Right ventricle myocardium superior (tissue), 1 donor: ENCODE results near the gene WDR49. TPM values are rescaled to one million over a fixed set of nuclear protein-coding genes. Genes with fewer than 3 reads are reported as not detected.

ENCODE experiments used
- ATAC-seq: fragments of 200-7000 bp; cut with Tn5 transposase; one replicate; pipeline ENCODE4 v1.9.1; 2020; ENCODE audit warnings: mild to moderate bottlenecking; ENCODE audit not compliant: poor library complexity
- DNase-seq: peaks from one replicate; pipeline ENCODE4 v3.0.0-alpha.2; 2020
- intact Hi-C: fragments of 100-400 bp; cut with DNase I; formaldehyde crosslinking; loops from one replicate; pipeline ENCODE4 v1.11.2; 2022
- total RNA-seq: library from RNA; stranded (reverse); fragmentation: NEBNext Ultra II Directional; extraction: Animal tissue kit (Norgen Biotek cat#: 25700); gene quantifications from one replicate; pipeline ENCODE4 v1.2.1, GENCODE V29; 2021
- donor health status: DM: no; HTN: yes; CAD: no; lungs with severe emphysema.

The WDR49 gene
- total RNA-seq, 1 donor from 2014 or later = 2.6 TPM

- DNase-seq (no peak), ATAC-seq (no peak)
- intact Hi-C loops = no loop called here
These were observed 145.8 kb downstream of the WDR49 start for GRCh38 chr3:167507954-167508353.

- no peak for DNase-seq
- intact Hi-C loops = no loop called here
- ATAC-seq = no peak
These were observed 151.3 kb downstream of the WDR49 start for GRCh38 chr3:167502401-167502800.

- no peak for ATAC-seq
- DNase-seq = no peak
- intact Hi-C loops = no loop called here
These were observed 151.8 kb downstream of the WDR49 start for GRCh38 chr3:167501941-167502340.

- ATAC-seq = no peak
- intact Hi-C loops = no loop called here
- no peak for DNase-seq
These were observed 155.8 kb downstream of the WDR49 start for GRCh38 chr3:167497903-167498302.

GRCh38 chr3:167493244-167493643, 160.5 kb downstream of the WDR49 start:
- no peak for ATAC-seq
- DNase-seq = no peak
- intact Hi-C loops = no loop called here

- ATAC-seq = no peak
- intact Hi-C loops = no loop called here
These were observed 162.1 kb downstream of the WDR49 start for GRCh38 chr3:167491621-167492020.

GRCh38 chr3:167489571-167489970, 164.2 kb downstream of the WDR49 start:
- intact Hi-C loops = no loop called here
- DNase-seq (no peak), ATAC-seq (no peak)

More at GRCh38 chr3:167491621-167492020, 162.1 kb downstream of the WDR49 start:
- DNase-seq = no peak

- DNase-seq (no peak), ATAC-seq (no peak)
- intact Hi-C loops = no loop called here
These were observed 166.2 kb downstream of the WDR49 start for GRCh38 chr3:167487556-167487955.

- no peak for DNase-seq
- intact Hi-C loops = no loop called here
These were observed 169.2 kb downstream of the WDR49 start for GRCh38 chr3:167484551-167484950.

GRCh38 chr3:167483708-167484475, 169.8 kb downstream of the WDR49 start:
- intact Hi-C loops = no loop called here
- no peak for DNase-seq
- ATAC-seq = no peak

More at GRCh38 chr3:167484551-167484950, 169.2 kb downstream of the WDR49 start:
- ATAC-seq = no peak

- ATAC-seq (no peak), DNase-seq (no peak)
- intact Hi-C loops = no loop called here
These were observed 172.6 kb downstream of the WDR49 start for GRCh38 chr3:167481164-167481563.

- ATAC-seq (no peak), DNase-seq (no peak)
- intact Hi-C loops = no loop called here
These were observed 173.0 kb downstream of the WDR49 start for GRCh38 chr3:167480748-167481147.

- ATAC-seq = no peak
- no peak for DNase-seq
- intact Hi-C loops = no loop called here
These were observed 179.9 kb downstream of the WDR49 start, which contains the start of gene SERPINI2 for GRCh38 chr3:167473863-167474262. Gene SERPINI2, minus strand, starts transcription at chr3:167474042. Its CDS starts 2,208 bp downstream, at chr3:167471834.

- DNase-seq (no peak), ATAC-seq (no peak)
- intact Hi-C loops = no loop called here
These were observed 184.4 kb downstream of the WDR49 start for GRCh38 chr3:167469381-167469780.

GRCh38 chr3:167467848-167468611, 185.7 kb downstream of the WDR49 start:
- intact Hi-C loops = no loop called here
- ATAC-seq (no peak), DNase-seq (no peak)

GRCh38 chr3:167466966-167467365, 186.8 kb downstream of the WDR49 start:
- ATAC-seq = no peak
- intact Hi-C loops = no loop called here
- no peak for DNase-seq

GRCh38 chr3:167456157-167456799, 197.5 kb downstream of the WDR49 start:
- no peak for ATAC-seq
- intact Hi-C loops = no loop called here
- no peak for DNase-seq

GRCh38 chr3:167453815-167454214, 199.9 kb downstream of the WDR49 start:
- intact Hi-C loops = no loop called here
- ATAC-seq (no peak), DNase-seq (no peak)

GRCh38 chr3:167451282-167451681, 202.5 kb downstream of the WDR49 start:
- intact Hi-C loops = no loop called here
- ATAC-seq (no peak), DNase-seq (no peak)
